Fibroblast of skin of scalp (primary cell): Measurements from ENCODE around the gene CD79B.

ENCODE experiments used
- DNase-seq: peaks from one replicate; pipeline ENCODE4 v3.0.0-alpha.2; 2013

Gene CD79B

GRCh38 chr17:63950940-63951907 lies 19.1 kb upstream of the CD79B start:
- DNase-seq, result no peak

GRCh38 chr17:63949576-63950250 lies 17.6 kb upstream of the CD79B start:
- no peak for DNase-seq

- no peak for DNase-seq
Observed at GRCh38 chr17:63948521-63948920, 16.4 kb upstream of the CD79B start.

- DNase-seq, result no peak
Observed at GRCh38 chr17:63947711-63948330, 15.7 kb upstream of the CD79B start.

GRCh38 chr17:63946440-63947363 lies 14.6 kb upstream of the CD79B start:
- peak; percentile 16 for DNase-seq

- DNase-seq, result no peak
Observed at GRCh38 chr17:63945784-63946439, 13.8 kb upstream of the CD79B start.

- DNase-seq, result no peak
Observed at GRCh38 chr17:63944736-63945499, 12.8 kb upstream of the CD79B start.

GRCh38 chr17:63943745-63944144 lies 11.6 kb upstream of the CD79B start:
- no peak for DNase-seq

GRCh38 chr17:63942309-63942985 lies 10.3 kb upstream of the CD79B start:
- DNase-seq, result no peak

- no peak for DNase-seq
Observed at GRCh38 chr17:63941751-63942150, 9.6 kb upstream of the CD79B start.

- DNase-seq, result no peak
Observed at GRCh38 chr17:63941162-63941561, 9.0 kb upstream of the CD79B start.

- no peak for DNase-seq
Observed at GRCh38 chr17:63940584-63940983, 8.5 kb upstream of the CD79B start.

- no peak for DNase-seq
Observed at GRCh38 chr17:63939884-63940283, 7.8 kb upstream of the CD79B start.

- DNase-seq, result no peak
Observed at GRCh38 chr17:63939401-63939800, 7.3 kb upstream of the CD79B start.

- no peak for DNase-seq
Observed at GRCh38 chr17:63937920-63938319, 5.8 kb upstream of the CD79B start.

- DNase-seq, result no peak
Observed at GRCh38 chr17:63937319-63937718, 5.2 kb upstream of the CD79B start.

- DNase-seq, result no peak
Observed at GRCh38 chr17:63934183-63935112, 2.3 kb upstream of the CD79B start.

GRCh38 chr17:63933598-63933997 lies 1.5 kb upstream of the CD79B start:
- DNase-seq, result no peak

- no peak for DNase-seq
Observed at GRCh38 chr17:63932721-63933120, 590 bp upstream of the CD79B start.
